GM19452 (cell line): ENCODE measurements around the gene CC2D1A.

Experiments used
- ATAC-seq: cut with Tn5 transposase; IDR thresholded peaks from one replicate; pipeline ENCODE4 v1.9.1; 2021; ENCODE audit not compliant: unreplicated experiment

The CC2D1A gene

DNA sequence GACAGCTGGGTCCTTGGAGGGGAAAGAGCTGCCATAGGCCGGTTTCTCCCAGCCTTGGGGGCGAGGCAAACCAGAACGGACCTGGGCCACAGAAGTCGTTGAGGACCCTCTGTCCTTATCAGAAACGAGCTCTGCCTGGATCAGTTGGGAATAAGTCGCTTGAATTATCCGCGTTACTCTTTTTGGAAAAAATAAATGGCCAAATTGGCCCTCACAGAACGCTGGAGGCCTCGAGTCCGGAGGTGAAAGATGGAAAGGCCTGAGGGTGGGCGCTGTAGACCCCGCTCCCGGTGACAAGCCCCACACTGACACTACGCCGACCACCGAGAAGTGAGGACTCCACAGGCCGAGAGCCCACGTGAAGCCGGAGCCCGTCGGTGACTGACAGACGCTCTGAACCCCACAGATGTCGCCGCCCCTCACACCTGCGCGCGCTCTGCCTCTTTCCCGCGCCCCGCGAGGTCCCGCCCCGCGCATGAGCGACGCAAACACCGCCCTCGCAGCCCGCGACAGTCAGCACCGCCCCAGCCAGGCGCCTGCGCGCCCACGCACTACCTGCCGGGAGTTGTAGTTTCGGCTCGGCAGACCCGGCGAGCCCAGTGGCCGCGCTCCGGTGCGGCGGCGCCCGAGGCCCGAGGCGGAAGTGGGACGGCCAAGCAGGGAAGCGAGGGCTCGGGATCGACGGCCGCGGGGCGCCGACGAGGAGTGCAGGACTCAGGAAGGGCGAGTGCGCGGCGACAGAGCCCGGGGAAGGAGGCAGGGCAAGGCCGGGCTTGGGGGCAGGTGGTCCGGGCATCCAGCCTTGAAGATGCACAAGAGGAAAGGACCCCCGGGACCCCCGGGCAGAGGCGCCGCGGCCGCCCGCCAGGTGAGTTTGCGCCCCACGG, at the start of gene CC2D1A, which contains the start of gene BRME1:
Gene CC2D1A, plus strand, starts transcription at position 568 of the 887 bp plus-strand sequence. Its CDS starts 241 bp downstream, at position 809.
Gene BRME1, minus strand, starts transcription at position 484 of the 887 bp plus-strand sequence. CDS start 1,225 bp downstream, outside the sequence.
- peak; percentile 82 for ATAC-seq

DNA sequence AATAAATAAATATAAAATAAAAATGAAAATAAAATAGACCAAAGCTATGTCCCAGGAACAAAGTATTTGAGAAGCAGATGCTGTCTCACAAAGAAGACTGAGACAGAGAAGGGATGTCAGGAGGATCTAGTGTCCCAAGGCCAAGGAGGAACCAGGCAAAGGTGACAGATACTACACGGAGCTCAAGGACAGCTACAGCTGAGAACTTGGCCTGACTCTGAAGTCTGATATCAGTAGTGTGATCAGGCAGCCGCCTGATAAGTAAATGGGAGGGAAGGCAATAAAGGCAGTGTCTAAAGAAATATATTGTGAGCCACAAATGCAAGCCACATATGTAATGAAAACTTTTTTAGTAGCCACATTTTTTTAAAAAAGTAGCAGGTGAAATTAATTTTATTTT, 49.5 kb upstream of the CC2D1A start:
- ATAC-seq, result no peak

DNA sequence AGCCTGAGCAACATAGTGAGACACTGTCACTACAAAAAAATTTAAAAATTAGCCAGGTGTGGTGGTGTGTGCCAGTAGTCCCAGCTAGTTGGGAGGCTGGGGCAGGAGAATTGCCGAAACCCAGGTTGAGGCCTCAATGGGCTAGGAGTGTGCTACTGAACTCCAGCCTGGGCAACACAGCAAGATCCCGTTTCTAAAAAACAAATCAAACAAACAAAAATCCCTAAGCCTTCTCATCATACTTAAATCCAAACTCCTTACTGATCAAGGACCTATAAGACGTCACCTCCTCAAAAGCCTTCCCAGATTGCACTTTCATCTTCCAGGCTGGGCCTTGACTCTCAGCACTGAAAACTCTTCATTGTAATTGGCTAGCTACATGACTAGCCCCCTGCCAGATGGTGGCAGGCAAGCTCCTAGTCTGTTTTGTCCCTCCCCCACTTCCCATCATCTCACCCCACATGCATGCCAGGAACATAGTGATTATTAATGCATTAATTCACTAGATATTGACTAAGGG, 46.6 kb upstream of the CC2D1A start:
- no peak for ATAC-seq

DNA sequence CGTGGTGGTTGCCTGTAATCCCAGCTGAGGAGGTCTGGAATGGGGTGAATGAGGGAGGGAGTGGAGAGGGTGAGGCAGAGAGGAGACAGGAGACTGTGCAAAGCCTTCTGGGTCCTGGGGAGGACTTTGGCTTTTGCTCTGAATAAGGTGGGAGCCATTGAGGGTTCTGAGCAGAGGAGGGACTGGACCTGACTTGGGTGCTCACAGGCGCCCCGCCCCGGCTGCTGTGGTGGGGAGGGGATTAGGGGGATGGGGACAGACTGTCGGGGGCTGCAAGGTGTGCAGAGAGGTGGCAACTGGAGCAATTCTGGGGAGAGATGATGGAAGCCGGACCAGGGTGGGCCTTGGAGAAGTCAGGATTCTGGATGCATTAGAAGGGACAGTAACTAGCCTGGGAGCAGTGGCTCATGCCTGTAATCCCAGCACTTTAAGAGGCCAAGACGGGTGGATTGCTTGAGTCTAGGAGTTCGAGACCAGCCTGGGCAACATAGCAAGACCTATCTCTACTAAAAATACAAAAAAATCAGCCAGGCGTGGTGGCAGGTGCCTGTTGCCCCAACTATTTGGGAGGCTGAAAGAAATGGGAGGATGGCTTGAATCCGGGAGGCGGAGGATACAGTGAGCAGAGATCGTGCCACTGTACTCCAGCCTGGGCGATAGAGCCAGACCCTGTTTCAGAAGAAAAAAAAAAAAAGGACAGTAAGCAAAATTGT, 45.2 kb upstream of the CC2D1A start:
- ATAC-seq, result no peak

DNA sequence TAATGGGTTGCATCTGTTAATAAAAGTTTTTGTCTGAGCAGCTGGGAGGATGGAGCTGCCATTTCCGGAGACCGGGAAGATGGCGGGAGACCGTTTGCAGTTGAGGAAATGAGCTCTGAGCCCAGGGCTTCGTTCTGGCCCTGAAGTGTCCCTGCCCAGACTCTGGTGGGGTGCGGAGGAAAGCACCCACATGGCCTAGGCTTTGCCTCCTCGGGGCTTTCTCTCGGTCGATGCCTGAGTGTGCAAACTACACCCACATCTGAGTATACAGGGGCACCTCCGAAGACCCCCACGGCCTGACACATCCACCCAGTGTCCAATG, 44.6 kb upstream of the CC2D1A start:
- no peak for ATAC-seq

DNA sequence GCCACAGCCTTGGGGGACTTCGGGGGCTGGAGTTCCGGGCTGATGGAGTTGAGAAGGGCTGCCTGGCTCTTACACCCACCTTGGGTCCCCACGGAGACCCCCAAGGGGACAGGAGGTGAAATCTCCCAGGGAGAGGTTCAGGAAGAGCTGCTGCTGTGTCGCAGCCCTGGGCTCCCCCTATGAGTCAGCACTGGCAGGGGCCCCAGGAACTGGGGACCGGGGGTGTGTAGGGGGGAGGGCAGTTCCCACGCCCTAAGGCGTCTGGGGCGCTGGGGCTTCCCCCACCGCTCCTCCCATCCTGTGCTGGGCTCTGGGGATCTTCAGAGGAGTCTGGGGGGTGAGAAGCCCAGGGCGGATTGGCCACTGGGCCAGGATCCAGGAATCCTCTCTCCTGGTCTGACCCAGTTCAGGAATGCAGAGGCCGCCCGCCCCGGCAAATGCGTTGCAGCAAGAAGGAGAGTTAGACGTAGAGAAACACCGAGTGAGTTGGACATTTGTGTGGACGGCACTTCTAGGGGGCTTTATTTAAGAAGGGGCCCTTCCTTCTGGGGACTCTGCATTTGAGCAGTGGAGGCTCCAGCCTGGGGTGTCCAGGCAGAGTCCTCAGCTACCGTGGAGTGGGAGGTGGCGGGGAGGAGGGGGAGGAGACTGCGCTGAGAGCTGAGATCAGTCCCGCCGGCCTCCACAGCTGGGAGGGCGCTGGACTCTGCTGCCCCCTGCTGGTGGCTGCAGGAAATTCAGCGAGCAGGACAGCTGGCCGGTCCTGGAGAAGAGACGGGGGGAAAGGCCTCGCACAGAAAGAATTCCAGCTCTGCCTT, 44.1 kb upstream of the CC2D1A start:
- ATAC-seq, result peak; percentile 68

DNA sequence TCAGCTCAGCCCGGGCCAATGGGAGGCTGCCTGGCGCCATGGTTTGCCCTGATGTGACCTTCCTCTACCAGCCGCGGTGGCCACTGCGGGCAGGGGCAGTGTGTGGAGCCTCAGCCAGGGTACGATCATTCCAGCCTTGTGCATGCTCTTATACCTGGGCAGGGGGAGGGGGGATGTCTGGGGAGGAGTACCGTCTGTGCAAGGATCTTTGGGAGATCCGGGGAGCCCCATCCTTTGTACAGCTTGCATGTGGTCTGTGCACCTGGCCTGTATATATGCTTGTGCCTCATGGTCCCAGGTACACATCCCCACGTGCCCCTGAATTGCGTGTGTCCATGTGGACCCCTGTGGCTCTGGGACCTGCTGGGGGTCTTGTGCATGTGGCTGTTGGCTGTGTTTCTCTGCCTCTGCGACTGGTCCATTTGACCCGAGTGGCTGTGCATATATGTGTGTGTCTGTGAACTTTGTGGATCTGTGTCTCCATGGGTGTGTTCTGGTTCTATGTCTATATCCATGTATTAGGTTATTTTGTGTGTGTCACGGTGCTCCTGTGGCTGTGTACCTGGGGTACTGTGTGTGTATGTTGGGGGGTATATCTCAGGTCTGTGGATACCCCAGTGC, 41.8 kb upstream of the CC2D1A start:
- no peak for ATAC-seq

DNA sequence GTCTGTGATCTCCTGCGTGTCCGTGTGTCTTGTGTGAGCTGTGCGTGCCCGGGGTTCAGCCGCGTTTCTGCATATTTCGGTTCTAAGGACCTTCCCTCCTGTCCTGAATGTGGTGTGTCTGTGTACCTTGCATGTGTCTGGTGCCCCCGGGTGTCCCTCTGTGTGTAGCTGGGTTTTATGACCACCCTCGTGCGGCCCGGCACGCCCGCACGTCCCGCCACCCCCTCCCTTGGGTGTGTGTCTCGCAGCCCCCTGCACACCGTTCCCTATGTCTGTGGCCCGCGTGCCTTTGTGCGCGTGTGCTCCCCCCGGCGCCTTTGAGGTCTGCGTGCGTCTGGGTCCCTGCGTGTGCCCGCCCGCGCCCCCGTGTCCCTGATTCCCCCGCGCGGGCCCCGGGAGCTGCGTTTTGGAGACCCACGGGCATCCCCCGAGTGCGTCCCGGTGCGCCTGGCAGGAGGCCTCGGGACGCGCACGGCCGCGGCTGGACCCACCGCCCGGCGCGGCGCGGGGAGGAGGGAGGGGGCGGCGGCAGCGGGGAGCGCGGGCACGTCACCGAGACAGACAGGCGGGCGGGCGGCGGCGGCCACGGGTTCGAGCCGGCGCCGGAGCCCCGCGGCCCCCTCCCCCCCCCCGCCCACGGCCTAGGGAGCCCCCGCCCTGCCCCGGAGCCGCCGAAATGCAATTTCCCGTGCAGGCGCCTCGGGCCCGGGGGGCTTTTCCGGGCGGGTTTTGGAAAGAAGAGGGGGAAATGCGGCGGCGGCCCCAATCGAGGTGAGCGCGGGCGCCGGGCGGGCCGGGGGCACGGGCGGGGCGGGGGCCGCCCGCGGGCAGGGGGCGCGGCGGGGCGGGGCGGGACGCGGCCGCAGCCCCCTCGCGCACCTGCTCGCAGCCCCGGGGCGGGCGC, 41.1 kb upstream of the CC2D1A start:
- no peak for ATAC-seq

DNA sequence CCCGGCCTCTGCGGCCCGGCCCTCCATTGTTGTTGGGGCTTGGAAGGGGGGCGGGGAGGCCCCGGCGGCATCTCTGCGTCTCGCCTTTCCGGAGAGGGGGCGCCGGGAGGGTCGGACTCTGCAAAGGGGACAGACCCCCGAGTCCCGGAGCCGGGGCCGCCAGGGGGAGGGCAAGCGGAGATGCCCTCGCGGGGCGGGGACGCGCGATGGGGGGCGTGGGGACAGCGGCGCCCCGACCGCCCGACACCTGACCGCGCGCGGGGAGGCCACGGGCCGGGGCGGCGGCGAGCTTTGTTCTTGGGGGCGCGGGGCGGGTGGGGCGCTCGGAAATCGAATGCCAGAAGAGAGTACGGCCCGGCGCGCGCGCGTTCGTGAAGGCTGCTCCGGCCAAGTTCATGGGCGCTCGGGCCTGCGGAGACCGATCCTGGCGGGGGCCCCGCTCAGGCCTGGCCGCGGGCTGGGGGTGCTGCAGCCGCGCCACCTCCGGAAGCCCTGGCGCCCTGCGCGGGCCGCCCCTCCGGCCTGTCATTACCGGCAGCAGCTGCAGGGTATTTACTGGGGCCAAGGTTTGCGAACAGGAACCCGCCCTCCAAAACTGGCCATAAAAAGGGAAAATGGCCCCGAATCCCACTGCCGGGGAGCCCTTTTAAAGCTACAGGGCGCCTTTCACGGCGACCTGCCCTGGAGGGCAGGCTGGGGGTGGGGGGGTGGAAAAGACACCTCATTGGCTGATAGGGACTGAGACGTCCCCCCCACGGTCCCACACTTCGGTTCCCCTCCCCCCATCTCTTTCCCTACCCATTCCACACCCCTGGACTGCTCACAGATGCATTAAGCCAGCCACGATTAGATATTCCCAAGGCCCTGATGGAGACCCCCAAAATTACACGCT, 40.2 kb upstream of the CC2D1A start:
- ATAC-seq, result no peak

DNA sequence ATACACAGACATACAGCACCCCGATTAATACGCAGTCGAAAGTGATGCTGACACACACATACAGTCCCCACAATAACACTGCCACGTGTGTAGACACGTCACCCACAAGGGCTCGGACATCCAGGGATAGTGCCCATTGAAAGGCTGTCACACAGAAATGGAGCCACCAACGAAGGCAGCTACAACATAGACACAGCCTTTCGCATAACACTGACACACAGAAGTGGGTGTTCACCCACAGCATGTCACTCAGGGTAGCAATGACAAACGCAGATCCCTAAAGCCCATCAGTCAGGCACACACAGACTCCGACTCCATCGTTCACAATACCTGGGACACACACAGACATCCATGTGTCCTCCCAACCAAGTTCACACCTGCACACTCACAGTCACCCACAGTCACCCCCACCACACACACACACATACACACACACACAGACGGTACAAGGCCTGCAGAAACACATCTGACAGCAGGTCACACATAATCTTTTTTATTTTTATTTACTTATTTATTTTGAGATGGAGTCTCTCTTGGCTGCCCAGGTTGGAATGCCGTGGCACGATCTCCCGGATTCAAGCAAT, 39.4 kb upstream of the CC2D1A start:
- ATAC-seq, result no peak

DNA sequence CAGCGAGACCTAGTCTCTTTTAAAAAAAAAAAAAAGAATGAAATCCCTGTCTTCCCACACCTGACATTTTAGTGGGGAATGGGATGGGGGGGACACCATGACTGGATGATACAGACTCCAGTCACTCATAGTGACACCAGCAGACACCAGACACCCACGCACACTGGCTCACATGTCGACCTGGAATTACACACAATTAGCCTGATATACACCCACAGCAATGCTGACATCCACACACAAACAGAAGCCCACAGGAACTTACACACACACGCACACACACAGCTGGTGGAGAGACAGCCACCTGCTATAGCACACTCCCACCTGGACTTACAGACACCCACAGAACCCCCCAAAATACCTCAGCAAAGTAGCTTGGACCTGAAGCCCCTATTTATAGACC, 37.3 kb upstream of the CC2D1A start:
- no peak for ATAC-seq

DNA sequence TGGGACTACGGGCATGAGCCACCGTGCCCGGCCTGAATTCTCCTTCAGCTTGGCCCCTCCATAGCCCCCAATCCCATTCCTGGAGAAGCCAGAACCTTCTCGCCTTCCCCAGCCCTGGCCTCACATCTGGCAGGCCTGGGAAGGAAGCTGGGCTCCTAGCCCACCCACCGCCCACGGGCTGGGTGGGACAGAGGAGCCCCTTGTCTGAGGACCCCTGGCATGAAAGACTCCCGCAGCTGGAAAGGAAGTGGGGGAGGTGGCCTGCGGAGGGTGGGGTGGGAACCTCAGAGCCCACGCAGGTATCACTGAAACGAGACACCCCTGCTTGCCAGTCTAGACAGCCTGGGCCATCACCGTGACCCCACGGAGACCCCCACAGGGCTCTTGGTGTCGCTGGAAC, 36.7 kb upstream of the CC2D1A start:
- ATAC-seq, result no peak

DNA sequence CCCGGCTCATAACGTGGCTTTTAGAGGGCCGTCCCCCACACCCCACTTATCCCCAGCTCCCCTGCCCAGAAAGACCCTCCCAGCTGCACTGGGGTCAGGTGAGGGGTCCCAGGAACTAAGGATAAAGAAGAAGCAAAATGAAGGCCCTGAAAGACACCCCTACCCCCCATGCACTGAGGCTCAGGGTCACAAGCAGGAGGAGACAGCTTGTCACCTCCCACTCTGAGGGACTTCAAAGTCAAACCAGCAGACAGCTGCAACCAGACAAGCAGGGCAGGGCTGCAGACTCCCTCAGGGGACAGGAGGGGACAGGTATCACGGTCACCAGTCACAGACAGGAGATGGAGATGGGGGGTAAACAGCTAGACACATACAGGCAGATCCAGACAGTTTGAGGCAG, 35.1 kb upstream of the CC2D1A start:
- no peak for ATAC-seq

DNA sequence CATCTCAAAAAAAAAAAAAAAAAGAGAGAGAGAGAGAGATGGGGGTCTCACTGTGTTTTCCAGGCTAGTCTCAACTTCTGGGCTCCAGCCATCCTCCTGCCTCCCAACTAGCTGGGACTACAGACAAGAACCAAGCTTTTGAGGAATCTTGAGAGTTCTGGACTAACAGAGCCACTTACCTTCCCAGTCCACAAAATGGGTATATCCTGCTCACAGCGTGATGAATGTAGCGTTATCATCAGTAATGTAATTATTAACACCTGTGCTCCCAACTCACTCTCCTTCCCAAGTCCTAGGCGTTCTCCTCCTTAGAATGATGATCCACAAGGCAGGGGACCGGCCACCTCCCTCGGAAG, 33.7 kb upstream of the CC2D1A start:
- no peak for ATAC-seq

DNA sequence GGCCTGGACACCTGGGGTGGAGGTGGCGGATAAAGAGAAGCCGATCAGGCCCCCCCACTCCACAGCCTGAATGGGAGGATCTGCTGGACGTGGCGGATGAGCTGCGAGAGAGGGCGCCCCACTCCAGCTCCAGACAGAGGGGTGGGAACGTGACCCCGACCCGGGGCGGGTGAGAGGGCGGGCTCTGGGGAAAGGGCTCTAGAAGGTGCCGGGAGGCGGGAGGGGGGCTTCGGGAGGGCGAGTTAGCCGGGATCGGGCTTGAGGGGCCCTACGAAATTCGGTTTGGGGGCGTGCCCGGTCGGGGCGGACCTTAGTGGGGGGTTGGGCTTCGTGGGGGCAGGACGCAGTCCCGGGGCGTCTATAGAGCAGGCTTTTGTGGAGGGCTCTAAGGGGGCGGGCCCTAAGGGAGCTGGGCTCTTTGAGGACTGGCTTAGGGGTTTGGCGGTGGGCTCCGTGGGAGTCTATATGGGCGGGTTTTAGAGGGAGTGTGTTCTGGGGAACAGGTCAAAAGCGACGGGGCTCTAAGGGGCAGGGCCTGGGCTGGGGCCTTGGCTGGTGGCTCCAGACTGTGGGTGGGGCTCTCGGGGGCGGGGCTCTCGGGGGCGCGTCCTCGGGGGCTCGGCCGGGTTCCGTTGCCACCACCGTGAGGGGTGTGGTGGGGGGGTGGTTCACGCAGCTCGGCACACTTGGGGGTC, 33.2 kb upstream of the CC2D1A start:
- ATAC-seq, result no peak

DNA sequence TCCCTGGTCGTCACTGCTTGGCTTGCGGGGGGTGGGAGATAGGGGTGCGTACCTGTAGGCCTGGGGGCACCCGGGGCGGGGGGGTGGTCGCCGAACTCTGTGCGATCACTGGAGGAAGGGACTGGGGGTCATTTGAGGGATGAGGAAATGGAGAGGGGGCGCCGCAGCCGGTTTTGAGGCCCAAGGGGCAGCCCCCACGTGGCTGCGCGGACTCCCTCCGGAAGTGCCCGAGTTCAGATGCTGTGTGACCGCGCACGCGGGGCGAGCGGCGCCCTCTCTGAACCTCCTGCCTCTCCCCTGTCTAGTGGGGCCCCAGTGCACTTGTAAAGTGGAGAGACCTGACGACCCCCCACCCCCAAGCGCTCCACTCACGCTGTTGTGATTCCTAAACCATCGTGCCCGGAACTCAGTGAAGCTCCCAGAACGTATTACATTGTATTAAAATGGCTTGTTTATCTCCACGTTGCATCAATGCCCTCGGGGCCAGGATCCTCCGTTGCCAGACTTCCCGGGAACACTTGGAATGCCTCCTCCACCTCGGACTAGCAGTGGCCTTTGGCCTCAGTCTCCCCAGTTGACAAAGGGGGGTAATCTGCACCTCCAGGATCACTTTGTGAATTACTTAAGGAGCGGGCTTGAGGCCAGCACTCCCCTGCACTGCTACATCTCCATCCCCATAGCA, 32.0 kb upstream of the CC2D1A start:
- ATAC-seq, result no peak

DNA sequence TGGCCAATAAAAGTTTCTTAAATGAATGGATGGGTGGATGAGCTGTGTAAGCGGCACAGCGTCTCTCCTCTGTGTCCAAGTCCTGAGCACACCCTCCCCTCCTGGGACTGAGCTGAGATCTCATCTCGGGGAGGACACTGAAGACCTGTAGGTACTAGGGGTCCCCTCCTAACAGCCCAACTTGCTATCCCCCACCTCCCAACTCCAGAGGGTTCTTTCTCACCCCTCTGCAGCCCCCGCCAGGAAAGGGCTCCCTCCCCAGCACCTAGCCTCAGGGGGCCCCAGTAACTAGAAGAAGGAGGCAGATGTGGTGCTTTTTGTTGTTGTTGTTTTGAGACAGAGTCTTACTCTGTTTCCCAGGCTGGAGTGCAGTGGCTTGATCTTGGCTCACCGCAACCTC, 30.2 kb upstream of the CC2D1A start:
- ATAC-seq, result no peak
